Skeletal muscle tissue (tissue), 4 donors: ENCODE measurements around the gene UTF1. TPM values are rescaled to one million over a fixed set of nuclear protein-coding genes. Genes with fewer than 3 reads are reported as not detected.

Source experiments
- H3K27ac ChIP-seq: one replicate; pipeline ENCODE4 v1.7.0; 2013; ENCODE audit warnings: mild to moderate bottlenecking, low read depth, low read length, inconsistent platforms
- H3K27me3 ChIP-seq, 3 donors: one replicate each; pipeline ENCODE4 v1.7.0; 2013; ENCODE audit warnings: low read length in 3 of 3; ENCODE audit not compliant: control insufficient read depth in 3 of 3, insufficient read depth in 3 of 3
- H3K36me3 ChIP-seq, 3 donors: one replicate each; pipeline ENCODE4 v1.7.0; 2013; ENCODE audit warnings: low read length in 3 of 3; ENCODE audit not compliant: control insufficient read depth in 3 of 3, insufficient read depth in 3 of 3
- H3K4me1 ChIP-seq, 3 donors: one replicate each; pipeline ENCODE4 v1.7.0; 2013; ENCODE audit warnings: low read length in 3 of 3, mild to moderate bottlenecking in 3 of 3; ENCODE audit not compliant: control insufficient read depth in 3 of 3, insufficient read depth in 3 of 3
- H3K4me3 ChIP-seq, 3 donors: one replicate each; pipeline ENCODE4 v1.7.0; 2013; ENCODE audit warnings: low read length in 3 of 3
- H3K9ac ChIP-seq, 3 donors: one replicate each; pipeline ENCODE4 v1.7.0; 2013; ENCODE audit warnings: low read length in 3 of 3, mild to moderate bottlenecking in 3 of 3, moderate library complexity in 2 of 3, low read depth in 1 of 3
- H3K9me3 ChIP-seq, 3 donors: one replicate each; pipeline ENCODE4 v1.7.0; 2013; ENCODE audit warnings: low read length in 3 of 3; ENCODE audit not compliant: control insufficient read depth in 3 of 3
- total RNA-seq: library from RNA; depleted of rRNA; stranded (reverse); fragments of >200 nt; gene quantifications from one replicate; pipeline ENCODE4 v1.2.3, GENCODE V29; 2014
- donor health status: Osteomylitis.

UTF1 gene
- total RNA-seq, 1 donor from 2014 or later: not detected

DNA sequence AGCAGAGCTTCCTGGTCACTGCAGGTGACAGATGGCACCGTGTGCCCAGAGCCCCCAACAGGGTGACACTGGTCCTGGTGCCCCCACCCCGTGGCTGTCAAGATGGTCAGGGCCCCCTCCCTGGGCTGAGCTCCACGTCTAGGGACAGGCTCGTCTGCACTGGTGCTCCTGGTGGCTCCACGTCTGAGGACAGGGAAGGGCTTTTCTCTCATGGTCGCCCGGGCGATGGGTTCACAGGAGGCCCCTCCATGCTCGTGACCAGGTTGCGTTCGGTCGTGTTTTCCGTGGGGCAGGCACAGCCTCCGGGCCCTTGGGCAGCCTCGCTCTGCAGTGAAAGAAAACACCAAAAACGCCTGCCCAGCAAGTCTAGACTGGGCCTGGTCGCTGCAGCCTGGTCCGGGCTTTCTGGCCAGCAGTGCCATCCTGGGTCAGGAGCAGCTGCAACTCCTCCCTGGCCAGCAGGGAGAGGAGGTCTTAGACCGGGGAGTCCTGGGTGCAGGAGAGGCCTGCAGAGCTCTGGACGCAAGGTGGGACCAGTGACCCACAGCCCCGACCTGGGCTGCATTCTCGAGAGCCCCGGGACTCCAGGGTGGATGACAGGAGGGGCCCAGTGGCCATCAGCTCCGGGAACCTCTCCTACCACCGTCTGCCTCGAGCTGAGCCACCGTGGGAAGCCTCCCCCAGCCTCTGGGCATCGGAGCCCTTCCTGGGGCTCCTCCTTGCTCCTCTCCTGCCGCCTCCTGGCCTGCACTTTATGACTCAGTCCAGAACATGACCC, 27.9 kb upstream of the UTF1 start:
- no peaks in the 10 kb centered on the region for H3K36me3 ChIP-seq
- H3K4me1 ChIP-seq: no peaks in the 10 kb centered on the region
- H3K4me3 ChIP-seq: no peak overlapping the region
- H3K9me3 ChIP-seq: no peaks in the 10 kb centered on the region
- H3K27ac ChIP-seq: no peak overlapping the region
- peaks cover 0 to 20% (median 9%) of the 10 kb centered on the region in 3 donors for H3K27me3 ChIP-seq
- H3K9ac ChIP-seq: no peak overlapping the region

DNA sequence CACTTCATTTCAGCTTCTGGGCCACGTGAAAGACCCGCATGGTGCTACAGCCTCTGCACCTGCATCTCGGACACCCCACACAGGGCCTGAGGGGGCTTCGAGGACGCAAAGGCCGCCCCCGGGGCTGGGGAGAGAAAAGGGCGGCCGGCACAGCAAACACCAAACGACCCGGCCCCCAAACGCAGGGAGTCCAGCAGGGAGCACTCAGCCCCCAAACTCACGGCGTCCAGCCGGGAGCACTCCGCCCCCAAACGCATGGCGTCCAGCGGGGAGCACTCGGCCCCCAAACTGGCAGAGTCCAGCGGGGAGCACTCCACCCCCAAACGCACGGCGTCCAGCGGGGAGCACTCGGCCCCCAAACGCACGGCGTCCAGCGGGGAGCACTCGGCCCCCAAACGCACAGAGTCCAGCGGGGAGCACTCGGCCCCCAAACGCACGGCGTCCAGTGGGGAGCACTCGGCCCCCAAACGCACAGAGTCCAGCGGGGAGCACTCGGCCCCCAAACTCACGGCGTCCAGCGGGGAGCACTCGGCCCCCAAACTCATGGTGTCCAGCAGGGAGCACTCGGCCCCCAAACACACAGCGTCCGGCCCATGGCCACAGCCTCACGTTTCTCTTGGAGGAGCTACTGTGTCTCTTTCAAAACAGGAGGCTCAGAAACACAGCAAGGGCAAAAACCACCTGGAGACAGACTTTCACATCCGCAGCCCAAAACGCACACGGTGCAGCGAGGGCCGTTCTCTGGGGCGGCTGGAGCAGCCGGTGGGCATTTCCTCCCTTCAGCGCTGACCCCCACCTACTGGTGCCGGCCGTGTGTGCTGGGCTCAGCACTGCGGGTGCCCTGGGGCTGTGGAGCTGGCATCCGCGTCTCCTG, 27.0 kb upstream of the UTF1 start:
- no peak overlapping the region for H3K4me3 ChIP-seq
- no peak overlapping the region for H3K27ac ChIP-seq
- H3K27me3 ChIP-seq: peaks cover 0 to 23% (median 9%) of the 10 kb centered on the region in 3 donors
- H3K4me1 ChIP-seq: no peaks in the 10 kb centered on the region
- H3K9me3 ChIP-seq: no peaks in the 10 kb centered on the region
- no peaks in the 10 kb centered on the region for H3K36me3 ChIP-seq
- no peak overlapping the region for H3K9ac ChIP-seq

DNA sequence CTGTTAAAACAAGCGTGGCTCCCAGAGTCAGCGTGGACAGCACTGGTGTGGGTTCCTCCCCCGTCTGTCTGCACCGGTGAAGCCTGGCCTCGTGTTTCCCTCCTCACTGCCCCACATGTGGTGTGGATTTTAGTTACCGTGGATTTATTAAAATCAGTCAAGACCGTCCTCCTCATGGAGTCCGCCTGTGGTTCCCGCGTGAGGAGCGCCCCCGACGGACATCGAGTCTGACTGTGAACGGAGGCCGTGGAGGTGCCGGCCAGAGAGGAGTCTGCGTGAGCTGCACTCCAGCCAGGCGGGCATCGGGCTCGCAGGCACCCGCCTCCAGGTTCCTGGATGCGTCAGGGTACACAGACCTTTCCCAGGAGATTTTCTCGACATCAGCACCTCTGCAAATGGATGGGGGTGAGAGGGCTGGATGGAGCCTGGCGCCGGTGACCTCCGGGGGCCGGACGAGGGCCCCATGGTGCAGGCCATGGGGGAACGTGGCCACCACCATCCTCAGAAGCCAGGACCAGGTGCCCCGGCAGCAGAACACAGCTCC, 26.3 kb upstream of the UTF1 start:
- Histone ChIP-seq H3K27me3 (peaks cover 0 to 24% (median 9%) of the 10 kb centered on the region in 3 donors), H3K27ac (no peak overlapping the region), H3K4me3 (no peak overlapping the region), H3K9me3 (no peaks in the 10 kb centered on the region), H3K9ac (no peak overlapping the region), H3K36me3 (no peaks in the 10 kb centered on the region), H3K4me1 (no peaks in the 10 kb centered on the region)

GRCh38 chr10:133204226-133205015, 25.6 kb upstream of the UTF1 start:
- Histone ChIP-seq H3K27ac (no peak overlapping the region), H3K27me3 (peaks cover 5 to 27% (median 11%) of the 10 kb centered on the region in 3 donors), H3K9me3 (no peaks in the 10 kb centered on the region), H3K4me3 (no peak overlapping the region), H3K36me3 (no peaks in the 10 kb centered on the region), H3K9ac (no peak overlapping the region), H3K4me1 (no peaks in the 10 kb centered on the region)

DNA sequence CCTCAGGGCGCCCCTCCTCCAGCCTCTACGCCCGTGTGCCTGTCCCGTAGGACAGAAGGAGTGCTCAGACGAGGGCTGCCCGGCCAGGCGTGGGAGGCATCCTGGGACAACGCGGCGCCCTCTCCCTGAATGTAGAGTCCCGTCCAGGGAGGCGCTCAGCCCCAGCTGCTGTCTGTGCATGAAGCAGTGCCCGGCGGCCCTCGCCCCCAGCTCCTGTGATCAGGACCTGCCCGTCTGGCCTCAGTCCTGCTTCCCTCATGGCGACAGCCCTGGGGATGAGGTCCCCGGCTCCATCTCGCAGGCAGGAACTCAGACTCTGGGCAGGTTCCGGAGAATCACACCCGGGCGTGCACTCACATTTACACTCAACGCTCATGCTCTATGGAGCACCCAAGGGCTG, 24.9 kb upstream of the UTF1 start:
- Histone ChIP-seq H3K9ac (no peak overlapping the region), H3K27me3 (peaks cover 6 to 27% (median 11%) of the 10 kb centered on the region in 3 donors), H3K27ac (no peak overlapping the region), H3K4me3 (no peak overlapping the region), H3K36me3 (no peaks in the 10 kb centered on the region), H3K4me1 (no peaks in the 10 kb centered on the region), H3K9me3 (no peaks in the 10 kb centered on the region)

DNA sequence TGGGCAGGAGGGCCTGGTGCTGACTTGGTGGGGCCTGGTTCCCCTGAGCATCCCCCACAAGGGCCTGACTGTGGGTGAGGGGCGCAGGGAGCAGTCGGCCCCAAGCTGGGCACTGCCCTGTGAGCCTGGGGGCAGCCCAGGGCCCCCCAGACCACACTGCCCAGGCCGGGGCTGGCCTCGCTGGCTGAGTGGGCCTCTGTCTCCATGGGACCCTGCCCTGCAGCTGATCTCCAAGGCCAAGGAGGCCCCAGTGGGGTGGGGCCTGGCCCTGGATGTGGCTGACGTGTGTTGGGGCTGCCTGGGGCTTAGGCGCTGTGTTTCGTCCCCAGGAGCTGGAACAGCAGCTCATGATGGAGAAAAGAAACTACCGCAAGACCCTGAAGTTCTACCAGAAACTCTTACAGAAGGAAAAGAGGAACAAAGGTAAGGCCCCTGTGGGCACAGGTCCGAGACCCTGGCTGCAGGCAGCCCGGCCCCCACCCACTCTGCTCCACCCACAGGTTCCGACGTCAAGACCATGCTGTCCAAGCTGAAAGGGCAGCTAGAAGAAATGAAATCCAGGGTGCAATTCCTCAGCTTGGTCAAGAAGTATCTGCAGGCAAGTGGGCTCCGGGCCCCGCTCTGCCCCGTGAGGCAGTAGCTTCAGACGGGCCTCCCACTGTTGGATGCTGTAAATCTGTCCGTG, 23.5 kb upstream of the UTF1 start:
- Histone ChIP-seq H3K4me1 (no peaks in the 10 kb centered on the region), H3K27me3 (peaks cover 6 to 28% (median 10%) of the 10 kb centered on the region in 3 donors), H3K9ac (no peak overlapping the region), H3K36me3 (no peaks in the 10 kb centered on the region), H3K9me3 (no peaks in the 10 kb centered on the region), H3K27ac (no peak overlapping the region), H3K4me3 (no peak overlapping the region)

GRCh38 chr10:133207041-133207600, 22.9 kb upstream of the UTF1 start:
- H3K9me3 ChIP-seq: no peaks in the 10 kb centered on the region
- H3K4me3 ChIP-seq: no peak overlapping the region
- H3K9ac ChIP-seq: no peak overlapping the region
- peaks cover 11 to 30% (median 11%) of the 10 kb centered on the region in 3 donors for H3K27me3 ChIP-seq
- H3K4me1 ChIP-seq: no peaks in the 10 kb centered on the region
- H3K36me3 ChIP-seq: no peaks in the 10 kb centered on the region
- no peak overlapping the region for H3K27ac ChIP-seq

DNA sequence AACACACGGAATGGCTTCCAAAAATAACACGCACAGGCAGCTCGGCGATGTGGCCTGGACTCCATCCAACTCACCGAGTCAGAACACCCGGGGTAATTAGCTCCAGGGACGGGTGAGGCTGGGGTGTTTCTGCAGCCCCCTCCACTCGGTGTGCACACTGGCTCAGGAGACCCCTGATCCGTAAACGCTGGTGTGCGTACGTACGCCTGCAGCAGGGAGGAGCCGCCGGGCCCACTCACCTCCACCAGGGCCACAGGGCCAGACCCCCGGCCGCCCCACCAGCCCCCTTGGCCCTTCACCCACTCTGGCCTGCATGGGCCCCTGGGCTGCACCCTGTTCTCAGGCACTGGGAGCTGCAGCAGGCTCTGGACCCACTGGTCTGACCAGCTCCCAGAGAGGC, 22.4 kb upstream of the UTF1 start:
- Histone ChIP-seq H3K36me3 (no peaks in the 10 kb centered on the region), H3K4me3 (no peak overlapping the region), H3K27ac (no peak overlapping the region), H3K4me1 (no peaks in the 10 kb centered on the region), H3K9me3 (no peaks in the 10 kb centered on the region), H3K9ac (no peak overlapping the region), H3K27me3 (peaks cover 13 to 32% (median 16%) of the 10 kb centered on the region in 3 donors)

DNA sequence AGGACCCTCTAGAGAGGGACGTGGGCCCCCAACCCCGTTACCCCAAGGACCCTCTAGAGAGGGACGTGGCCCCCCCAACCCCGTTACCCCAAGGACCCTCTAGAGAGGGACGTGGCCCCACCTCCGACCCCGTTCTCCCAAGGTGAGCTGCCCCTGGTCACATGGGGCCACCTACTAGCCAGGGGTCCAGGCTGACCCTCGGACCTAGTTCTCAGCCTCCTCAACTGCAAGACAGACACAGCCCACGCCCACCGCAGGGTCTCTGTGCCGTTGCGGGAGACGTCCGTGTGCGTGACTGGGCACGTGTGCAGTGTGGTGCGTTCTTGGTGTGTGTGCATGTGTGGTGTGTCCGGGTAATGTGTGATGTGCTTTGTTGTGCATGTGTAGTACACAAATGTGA, 21.6 kb upstream of the UTF1 start:
- H3K4me1 ChIP-seq: no peaks in the 10 kb centered on the region
- no peaks in the 10 kb centered on the region for H3K9me3 ChIP-seq
- no peak overlapping the region for H3K4me3 ChIP-seq
- H3K9ac ChIP-seq: no peak overlapping the region
- no peaks in the 10 kb centered on the region for H3K36me3 ChIP-seq
- H3K27ac ChIP-seq: no peak overlapping the region
- peaks cover 13 to 32% (median 23%) of the 10 kb centered on the region in 3 donors for H3K27me3 ChIP-seq
